ENCODE results near the gene DDX17. TPM values are rescaled to one million over a fixed set of nuclear protein-coding genes. Genes with fewer than 3 reads are reported as not detected.

Gene DDX17
- total and polyA plus RNA-seq, 9 of the 15 experiments (the other 6 are each of a cell fraction or from before 2014, with no cell fraction given) = 17.6 to 421 (median 189) TPM

GRCh38 chr22:38481871-38482332 lies 24.2 kb downstream of the DDX17 start:
- CTCF ChIA-PET (ENCODE audit: low intra/inter-chr PET ratio) = no interaction called here
- Histone ChIP-seq H3K27ac (ENCODE audit: extremely low read depth, low read depth, low read length) (no peak overlapping the region), H2AFZ (ENCODE audit: low read depth, low read length) (no peak overlapping the region), H3K4me1 (replicated peaks in 1 of 2; ENCODE audit: control insufficient read depth in 2 of 2, insufficient read depth in 2 of 2, low read length in 2 of 2) (no peaks in the 10 kb centered on the region), H3K79me2 (ENCODE audit: control insufficient read depth, insufficient read depth, low read length) (no peaks in the 10 kb centered on the region), H4K20me1 (replicated peaks; ENCODE audit: control insufficient read depth, insufficient read depth, low read length) (no peaks in the 10 kb centered on the region), H3K36me3 (ENCODE audit: control insufficient read depth, insufficient read depth, low read length) (peaks cover 66% of the 10 kb centered on the region), H3K4me3 (no peak overlapping the region), H3K4me2 (ENCODE audit: insufficient read depth, low read length) (no peak overlapping the region), H3K27me3 (ENCODE audit: control insufficient read depth in 2 of 2, insufficient read depth in 2 of 2, low read length in 2 of 2) (no peaks in the 10 kb centered on the region), H3K9ac (ENCODE audit: insufficient read depth in 1 of 2, low read depth in 2 of 2, low read length in 2 of 2) (no peak overlapping the region), H3K9me1 (ENCODE audit: control insufficient read depth, insufficient read depth, low read length) (no peaks in the 10 kb centered on the region), H3K9me3 (replicated peaks; ENCODE audit: control insufficient read depth, insufficient read depth, low read depth, low read length) (no peaks in the 10 kb centered on the region)
- in situ Hi-C loops (cut with MboI) (no loop called here), intact Hi-C loops (cut with micrococcal nuclease) (no loop called here)
- TF ChIP-seq E2F8 (IDR thresholded peaks at IDR 0.05; ENCODE audit: low read depth, partially characterized antibody) (peak; percentile 12), SUPT5H (IDR thresholded peaks at IDR 0.05) (peak; percentile 49), ZKSCAN3 (CRISPR knock-in tag; IDR thresholded peaks at IDR 0.05) (no peak), POLR2G (IDR thresholded peaks at IDR 0.05; ENCODE audit: low read depth, low read length) (peak; percentile 44)
- FAIRE-seq = no peak
- no TSS peak for BruUV-seq (replicated peaks)
- ATAC-seq = peak; percentile 20
- no peak for DNase-seq (ENCODE audit: extremely low read depth in 1 of 4, low spot score in 3 of 4)
- WGBS (ENCODE audit: insufficient coverage, low coverage, missing lambda C conversion rate) = 84% methylated on average over 8 of the region's 8 CpGs
- POLR2A ChIA-PET = interaction anchor here (1.2 to 2.1 kb wide), 2 partner anchors 9 to 14 kb away, joined by 11 to 13 read pairs; partner anchors contain the start of gene KDELR3
